Stimulated activated CD4-positive, alpha-beta T cell treated with anti-CD3 and anti-CD28 coated beads, Interleukin-12 subunit alpha, Interleukin-12 subunit beta, amount 100 ng/mL, for 24 hours (primary cell): ENCODE data around the gene NPAS3.

Experiments used
- DNase-seq, 2 experiments: peaks; one replicate each; pipeline ENCODE4 v3.0.0-alpha.2; 2020; ENCODE audit warnings: low read depth in 2 of 2

The NPAS3 gene

DNA sequence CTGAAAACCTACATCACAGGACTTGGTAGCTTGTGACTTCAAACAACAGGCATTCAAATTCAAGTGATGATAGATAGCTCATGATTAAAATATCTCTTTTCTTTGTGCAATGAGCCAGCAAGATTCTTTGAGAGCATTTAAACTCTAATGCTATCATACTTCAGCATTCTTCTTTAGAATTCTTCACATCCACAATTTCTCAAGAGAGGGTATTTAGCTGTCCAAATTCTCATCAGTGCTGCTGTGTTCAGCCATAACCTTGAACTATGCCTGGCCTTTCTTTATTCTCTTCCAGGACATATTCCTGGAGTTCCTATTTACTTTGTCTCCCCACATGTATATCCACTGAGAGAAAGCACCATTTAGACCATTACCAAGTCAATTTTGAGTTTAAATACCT is 691.1 kb downstream of the NPAS3 start:
- no peak for DNase-seq

GRCh38 chr14:33631021-33631420 is 692.3 kb downstream of the NPAS3 start:
- DNase-seq: no peak

- no peak for DNase-seq
These were observed 692.8 kb downstream of the NPAS3 start for GRCh38 chr14:33631441-33631840.

DNA sequence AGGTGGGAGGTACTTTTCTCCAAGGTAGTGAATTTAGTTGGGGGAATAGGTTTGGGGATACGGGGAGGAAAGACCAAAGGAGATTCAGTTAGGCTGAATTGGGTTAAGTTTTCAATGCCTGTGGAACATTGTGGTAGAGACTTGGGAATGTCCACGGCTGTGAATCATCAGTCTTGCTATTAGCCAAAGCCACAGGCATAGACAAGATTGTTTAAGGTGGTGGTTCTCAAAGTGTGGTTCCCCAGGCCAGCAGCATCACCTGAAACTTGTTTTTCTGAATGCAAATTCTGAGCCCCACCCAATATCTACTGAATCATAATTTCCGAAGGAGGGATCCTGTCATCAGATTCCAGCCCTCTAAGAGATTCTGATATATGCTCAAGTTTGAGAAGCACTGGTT is 696.0 kb downstream of the NPAS3 start:
- no peak for DNase-seq

DNA sequence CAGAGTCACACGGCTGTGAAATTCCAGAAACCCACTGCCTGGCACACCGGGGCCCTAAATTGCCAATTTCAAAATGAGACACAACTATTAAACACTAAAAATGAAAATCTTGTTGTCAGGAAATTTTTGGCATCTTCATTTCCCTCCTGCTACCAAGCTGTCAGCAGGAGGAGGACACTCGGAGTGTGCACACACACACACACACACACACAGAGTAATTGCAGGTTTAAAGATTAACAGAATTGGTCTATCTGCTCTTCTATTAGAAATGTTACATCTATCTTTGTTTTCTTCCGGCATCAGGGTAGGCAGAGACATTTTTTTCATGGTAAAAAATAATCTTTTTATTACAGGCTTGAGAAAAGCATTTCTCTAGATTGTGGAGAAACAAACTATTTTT is 698.0 kb downstream of the NPAS3 start:
- DNase-seq: no peak

GRCh38 chr14:33642080-33642479 is 703.4 kb downstream of the NPAS3 start:
- no peak for DNase-seq

DNA sequence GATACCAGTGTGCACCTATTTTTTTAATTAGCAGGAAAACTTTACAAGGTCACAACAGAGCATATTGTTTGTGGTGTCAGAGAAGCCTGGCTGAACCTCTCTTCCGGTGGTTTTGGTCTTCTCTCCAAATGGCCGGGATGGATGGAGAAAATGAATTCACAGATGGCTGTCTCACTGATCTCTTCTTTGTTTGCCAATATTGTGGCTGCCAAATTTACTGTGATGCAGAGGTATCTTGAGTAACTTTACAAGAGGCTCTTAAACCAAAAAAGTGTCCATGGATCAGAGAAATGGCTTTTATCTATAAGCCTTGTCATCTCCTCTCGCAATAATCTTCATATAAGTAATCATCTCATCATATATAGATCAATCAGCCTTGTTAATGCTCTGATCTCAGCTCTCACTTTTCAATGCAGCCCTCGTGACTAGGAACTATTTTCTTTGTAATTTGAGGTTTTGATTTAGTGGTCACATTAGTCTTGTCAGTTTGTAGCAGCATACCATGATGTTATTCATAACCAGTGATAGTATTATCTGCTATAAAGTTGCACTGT is 704.1 kb downstream of the NPAS3 start:
- no peak for DNase-seq

DNA sequence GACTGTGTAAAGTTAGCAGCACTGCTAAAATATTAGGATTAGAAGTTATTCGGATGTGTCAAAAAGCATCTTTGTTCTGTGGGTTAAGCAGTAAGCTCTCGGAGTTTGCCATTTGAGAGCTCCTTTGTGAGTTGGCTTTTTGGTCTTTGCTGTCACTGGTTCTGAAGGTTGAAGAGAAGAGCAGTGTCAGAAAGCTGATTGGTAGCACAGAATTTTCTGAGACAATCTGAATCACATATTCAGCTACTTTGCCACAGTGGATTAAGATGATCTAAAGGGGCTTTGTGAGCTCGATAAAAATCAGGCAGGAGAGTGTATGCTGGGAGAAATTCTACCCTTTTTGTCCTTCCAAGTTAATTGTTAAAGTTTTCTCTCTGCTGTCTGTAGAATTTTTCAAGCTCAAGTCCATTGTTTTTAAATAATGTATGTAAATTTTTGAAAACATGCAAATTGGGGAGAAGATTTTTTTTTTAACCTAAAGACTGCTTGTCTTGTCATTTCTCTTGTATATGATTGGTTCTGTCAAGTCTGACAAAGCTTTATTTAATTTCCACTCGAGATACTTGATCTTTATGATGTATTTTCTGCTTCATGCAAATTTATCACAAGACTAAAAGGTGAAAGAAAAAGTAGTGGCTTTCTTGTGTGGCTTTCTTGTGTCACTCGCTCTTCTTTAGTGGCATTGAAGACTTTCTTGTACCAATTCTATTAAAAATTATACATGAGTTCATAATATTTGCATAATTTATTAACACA is 704.9 kb downstream of the NPAS3 start:
- DNase-seq: no peak

DNA sequence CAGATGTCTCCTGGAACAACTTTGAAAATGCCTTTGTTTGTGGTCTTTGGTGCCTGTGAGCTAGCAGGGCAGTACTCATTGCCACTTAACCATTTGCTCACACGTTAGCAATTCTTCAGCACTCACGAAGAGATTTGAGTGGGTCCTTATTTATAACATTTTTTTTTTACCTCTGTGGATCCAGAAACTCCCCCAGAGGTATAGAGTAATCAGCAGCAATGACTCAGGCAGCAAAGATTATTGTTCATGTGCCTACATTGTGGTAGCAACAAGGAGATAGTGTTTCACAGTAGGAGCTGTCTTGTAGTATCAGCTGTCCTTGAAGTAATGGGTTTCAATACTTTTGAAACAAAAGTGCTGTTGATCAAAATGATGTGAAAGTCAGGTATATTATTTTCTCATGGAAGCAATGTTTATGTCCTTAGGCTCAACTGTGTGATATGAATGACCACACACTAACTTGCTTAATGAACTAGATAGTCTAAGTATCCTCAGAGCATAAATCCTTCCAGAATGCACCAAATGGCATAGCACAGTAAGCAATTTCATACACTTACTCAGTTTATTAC is 708.1 kb downstream of the NPAS3 start:
- no peak for DNase-seq

- DNase-seq: no peak
These were observed 708.7 kb downstream of the NPAS3 start for GRCh38 chr14:33647385-33647786.

- no peak for DNase-seq
These were observed 711.8 kb downstream of the NPAS3 start for GRCh38 chr14:33650430-33650829.

GRCh38 chr14:33652566-33653307 is 714.1 kb downstream of the NPAS3 start:
- no peak for DNase-seq

- DNase-seq: no peak
These were observed 714.6 kb downstream of the NPAS3 start for GRCh38 chr14:33653308-33653695.

GRCh38 chr14:33655421-33655820 is 716.7 kb downstream of the NPAS3 start:
- DNase-seq: no peak

GRCh38 chr14:33657476-33657875 is 718.8 kb downstream of the NPAS3 start:
- no peak for DNase-seq

DNA sequence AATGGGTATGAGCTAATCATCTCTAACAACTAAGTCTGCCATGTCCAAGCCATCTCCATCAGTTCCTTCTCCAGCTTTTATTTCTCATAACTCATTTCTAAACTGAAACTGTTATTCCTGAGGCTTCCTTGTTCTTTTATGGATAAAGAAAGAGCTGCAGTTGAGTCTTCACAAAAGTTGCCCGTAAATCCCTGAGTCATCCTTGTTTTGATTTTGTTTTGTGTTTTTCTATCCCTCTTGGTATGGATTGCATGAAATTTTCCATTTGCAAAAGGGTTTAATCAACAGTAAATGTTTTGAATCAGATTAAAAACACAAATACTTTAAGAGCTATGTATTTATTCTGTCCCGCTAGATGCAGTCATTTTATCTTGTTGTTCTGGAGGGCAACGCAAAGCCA is 721.6 kb downstream of the NPAS3 start:
- no peak for DNase-seq

- no peak for DNase-seq
These were observed 722.4 kb downstream of the NPAS3 start for GRCh38 chr14:33661101-33661500.

DNA sequence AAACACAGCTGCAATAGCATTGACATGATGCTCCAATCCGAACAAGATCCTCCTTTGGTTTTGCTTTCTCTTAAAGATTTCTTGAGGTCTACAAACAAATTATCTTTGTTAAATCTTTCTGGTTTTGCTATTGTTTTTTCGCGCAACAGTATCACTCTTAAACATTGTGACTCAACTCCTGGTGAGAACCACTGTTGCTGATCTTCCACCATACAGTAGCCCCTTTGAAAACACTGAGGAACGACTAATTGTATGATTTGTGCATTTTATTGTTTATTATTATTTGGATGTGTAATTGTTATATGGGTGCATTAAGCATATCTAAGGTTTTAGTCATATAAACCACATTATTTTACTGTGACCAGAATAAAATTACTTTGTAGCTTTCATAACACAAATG is 729.4 kb downstream of the NPAS3 start:
- DNase-seq: no peak

- DNase-seq: no peak
These were observed 730.4 kb downstream of the NPAS3 start for GRCh38 chr14:33669111-33669510.

- no peak for DNase-seq
These were observed 731.6 kb downstream of the NPAS3 start for GRCh38 chr14:33670235-33670634.

DNA sequence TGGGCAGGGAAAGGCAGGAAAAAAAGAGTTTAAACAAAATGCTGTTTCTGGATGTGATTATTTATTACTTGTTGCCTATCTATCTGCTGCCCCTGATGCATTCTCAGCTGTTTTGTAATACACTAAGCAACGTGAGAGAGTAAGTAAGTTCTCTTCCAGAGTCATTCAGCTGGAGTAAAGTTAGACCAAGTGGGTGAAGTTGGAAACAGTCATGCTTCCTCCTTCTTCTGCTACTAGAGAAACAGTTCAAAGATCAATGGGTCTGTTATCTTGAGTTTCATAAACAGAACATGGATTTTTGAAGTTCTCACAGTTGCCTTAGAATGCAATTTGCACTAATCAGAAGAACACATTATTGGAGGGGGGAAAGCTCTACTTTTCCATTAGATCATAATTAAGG is 732.9 kb downstream of the NPAS3 start:
- DNase-seq: no peak

DNA sequence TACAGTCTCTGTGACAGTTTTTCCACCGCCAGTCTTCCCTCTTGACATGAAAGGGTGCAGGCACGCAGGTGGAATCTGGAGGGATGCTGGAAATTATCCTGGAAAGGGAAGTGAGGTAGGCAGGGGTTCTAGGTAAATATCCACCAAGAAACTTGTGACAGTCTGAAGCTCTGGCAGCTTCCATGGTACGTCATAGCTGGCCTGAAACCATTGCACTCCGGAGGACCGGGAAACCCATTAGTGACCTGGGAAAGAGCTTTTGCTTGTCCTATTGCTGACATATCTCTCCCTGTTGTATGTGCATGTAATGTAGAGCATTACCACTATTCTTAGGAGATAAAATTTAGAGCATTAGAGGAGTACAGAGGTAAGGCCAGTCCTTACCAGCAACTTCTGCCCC is 736.2 kb downstream of the NPAS3 start:
- DNase-seq: no peak
